ENCODE results near the gene TACC2.
"Not testable (repeated sequence)": the region's sequence is repeated elsewhere in the genome, so short reads cannot be mapped to it uniquely, and the experiment has no call there.

The TACC2 gene

DNA sequence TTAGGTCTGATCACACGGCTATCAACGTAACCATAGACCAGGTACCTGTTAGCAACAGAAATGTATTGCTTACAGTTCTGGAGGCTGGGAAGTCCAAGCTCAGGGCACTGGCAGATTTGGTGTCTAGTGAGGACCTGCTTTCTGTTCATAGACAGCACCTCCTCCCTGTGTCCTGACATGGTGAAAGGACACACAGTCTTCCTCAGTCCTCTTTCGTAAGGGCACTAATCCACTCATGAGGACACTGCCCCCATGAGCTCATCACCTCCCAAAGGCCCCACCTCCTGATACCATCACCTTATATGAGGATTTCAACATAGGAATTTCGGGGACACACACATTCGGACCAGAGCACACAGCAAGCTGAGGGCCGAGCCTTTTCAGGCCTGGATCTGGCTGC is 210.7 kb downstream of the TACC2 start:
- no peak for DNase-seq

DNA sequence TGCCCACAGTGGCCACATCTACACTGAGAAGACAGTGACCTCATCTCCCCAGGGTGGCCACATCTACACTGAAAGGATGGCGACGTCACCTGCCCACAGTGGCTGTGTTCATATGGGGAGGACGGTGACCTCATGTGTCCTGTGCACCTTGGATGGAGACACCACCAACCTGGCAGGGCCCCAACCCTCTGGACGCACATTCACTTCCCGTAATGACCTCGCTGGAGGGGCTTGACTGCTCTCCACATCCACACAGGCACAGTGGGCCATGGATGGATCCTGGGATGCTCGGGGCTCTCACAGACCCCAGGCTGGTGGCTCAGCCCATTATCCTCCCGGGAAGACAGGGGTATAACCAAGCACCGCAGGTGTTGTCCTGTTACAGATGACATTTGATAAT is 212.4 kb downstream of the TACC2 start:
- DNase-seq = no peak

DNA sequence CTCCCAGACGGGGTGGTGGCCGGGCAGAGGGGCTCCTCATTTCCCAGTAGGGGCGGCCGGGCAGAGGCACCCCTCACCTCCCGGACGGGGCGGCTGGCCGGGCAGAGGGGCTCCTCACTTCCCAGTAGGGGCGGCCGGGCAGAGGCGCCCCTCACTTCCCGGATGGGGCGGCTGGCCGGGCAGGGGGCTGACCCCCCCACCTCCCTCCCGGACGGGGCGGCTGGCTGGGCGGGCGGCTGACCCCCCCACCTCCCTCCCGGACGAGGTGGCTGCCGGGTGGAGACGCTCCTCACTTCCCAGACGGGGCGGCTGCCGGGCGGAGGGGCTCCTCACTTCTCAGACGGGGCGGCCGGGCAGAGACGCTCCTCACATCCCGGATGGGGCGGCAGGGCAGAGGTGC is 214.2 kb downstream of the TACC2 start:
- not testable (repeated sequence) for DNase-seq

DNA sequence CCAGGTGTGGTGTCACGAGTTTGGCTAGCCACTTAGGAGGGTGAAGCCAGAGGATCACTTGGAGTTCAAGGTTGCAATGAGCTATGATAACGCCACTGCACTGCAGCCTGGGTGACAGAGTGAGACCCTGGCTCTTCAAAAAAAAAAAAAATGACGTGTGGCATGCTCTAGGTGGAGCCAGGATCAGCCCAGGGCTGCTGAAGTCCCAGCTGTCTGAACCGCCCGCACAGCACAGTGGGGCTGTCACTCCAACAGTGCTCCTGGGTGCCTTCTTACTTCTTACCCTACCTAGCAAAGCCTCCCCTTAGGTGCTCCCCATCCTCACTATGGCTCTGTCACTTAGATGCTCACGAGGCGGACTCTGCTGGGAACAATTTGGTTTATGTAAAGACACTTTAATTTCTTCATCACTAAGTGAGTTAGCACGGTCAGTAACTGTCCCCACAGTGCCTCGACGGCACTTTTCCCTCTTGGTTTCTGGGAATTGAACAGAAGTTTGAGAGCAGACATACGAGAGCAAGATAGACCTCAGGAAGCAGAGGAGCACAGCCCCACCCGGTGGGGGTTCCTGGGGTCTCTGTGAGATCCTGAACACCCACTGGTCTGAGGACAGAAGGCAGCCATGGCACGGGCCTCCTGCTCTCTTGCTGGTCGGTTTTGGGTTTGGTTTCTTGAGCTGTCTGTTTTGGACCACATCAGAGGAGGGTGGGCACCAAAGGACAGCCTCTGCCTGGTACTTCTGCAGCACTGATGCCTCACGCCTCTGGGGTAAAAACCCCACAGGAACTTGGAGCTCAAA is 215.9 kb downstream of the TACC2 start:
- no peak for DNase-seq

DNA sequence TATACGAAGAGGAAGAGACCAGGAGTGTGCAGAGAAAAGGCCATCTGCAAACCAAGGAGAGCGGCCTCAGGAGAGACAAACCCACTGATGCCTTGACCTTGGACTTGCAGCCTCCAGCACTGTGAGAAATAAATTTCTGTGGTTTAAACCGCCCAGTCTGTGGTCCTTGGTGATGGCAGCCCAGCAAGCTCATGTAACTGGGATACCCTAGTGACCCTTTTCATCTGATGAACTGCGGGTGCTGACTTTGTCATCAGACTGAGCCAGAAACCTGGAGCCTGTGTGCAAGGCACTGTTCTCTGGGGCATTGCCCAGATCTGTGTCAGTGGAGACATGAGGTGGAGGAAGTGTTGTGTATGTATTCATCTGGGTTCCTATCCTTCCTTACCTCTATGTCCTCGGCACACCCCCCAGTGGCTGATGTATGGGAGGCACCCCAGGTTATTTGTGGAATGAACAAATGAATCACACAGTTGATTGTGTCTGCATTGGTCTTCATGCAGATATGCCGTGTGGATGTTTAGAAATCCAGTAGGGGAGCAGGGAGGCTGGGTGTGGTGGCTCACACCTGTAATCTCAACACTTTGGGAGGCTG is 217.6 kb downstream of the TACC2 start:
- no peak for DNase-seq

DNA sequence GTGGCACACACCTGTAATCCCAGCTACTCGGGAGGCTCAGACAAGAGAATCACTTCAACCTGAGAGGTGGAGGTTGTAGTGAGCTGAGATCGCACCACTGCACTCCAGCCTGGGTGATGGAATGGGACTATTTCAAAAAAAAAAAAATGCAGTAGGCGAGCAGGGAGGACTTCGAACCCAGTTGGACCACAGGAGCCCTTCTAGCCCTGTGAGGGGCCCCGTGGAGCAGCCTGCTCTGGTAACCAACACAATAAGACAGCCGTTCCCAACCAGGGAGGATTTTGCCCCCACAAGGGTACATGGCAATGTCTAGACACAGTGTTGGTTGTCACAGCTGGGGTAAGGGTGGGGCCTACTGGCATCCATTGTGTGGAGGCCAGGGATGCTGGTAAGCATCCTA is 218.2 kb downstream of the TACC2 start:
- no peak for DNase-seq

DNA sequence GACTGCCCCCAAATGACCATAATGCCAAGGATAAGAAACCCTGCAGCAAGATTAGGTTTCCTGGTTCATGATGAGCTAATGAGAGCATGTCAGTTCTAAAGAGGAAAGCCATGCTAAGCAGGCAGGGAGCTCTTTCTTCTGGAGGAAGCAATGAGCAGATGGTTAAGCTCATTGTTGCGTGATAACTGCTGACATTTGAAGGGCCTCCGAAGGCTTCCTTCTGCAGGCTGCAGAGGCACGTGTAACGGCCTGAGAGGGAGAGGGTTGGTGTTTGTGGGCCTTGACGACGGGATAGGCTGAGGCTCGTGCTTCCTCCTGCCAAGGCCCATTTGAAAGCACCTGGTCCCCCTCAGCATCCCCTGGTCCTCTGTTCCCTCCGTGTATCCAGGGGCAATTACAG is 218.6 kb downstream of the TACC2 start:
- no peak for DNase-seq

DNA sequence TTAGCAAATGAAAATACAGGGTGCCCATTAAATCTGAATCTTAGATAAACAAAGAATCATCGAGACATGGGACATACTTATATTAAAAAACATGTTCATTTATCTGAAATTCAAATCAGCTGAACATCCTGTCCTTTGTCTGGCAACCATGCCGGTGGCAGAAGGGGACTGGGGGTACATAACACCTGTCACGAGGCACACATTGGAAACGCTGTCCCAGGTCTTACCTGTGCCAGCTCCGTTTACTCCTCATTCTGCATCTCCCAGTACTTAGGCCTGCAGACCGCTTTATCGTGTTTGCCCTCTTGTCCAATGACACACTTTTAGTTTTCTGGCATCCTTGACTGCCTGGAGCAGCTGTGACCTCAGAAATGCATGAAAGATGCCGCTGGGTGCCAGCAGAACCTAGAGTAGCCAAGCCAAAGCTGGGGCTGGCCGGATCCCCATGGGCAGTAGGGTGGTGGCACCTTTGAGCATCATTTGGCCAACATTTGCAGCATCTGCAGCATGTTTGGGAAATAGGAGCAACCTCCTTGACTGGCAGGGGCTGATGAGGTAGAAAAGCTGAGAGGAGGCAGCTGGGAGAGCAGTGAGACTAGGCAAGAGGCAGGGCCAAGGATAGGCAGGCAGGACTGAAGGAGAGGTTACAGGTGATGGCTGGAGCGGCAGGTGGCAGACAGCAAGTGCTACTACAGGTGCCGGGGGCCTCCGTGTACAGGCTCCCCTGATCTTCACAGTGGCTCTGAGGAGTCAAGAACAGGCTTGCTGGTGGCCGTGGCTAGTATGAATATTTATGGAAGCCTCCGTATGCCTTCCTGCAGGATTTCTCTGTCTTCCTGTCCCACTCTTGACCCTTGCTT is 219.8 kb downstream of the TACC2 start:
- DNase-seq = no peak

DNA sequence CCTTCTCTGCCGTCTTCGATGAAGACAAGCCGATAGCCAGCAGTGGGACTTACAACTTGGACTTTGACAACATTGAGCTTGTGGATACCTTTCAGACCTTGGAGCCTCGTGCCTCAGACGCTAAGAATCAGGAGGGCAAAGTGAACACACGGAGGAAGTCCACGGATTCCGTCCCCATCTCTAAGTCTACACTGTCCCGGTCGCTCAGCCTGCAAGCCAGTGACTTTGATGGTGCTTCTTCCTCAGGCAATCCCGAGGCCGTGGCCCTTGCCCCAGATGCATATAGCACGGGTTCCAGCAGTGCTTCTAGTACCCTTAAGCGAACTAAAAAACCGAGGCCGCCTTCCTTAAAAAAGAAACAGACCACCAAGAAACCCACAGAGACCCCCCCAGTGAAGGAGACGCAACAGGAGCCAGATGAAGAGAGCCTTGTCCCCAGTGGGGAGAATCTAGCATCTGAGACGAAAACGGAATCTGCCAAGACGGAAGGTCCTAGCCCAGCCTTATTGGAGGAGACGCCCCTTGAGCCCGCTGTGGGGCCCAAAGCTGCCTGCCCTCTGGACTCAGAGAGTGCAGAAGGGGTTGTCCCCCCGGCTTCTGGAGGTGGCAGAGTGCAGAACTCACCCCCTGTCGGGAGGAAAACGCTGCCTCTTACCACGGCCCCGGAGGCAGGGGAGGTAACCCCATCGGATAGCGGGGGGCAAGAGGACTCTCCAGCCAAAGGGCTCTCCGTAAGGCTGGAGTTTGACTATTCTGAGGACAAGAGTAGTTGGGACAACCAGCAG is 221.7 kb downstream of the TACC2 start:
- DNase-seq = no peak

DNA sequence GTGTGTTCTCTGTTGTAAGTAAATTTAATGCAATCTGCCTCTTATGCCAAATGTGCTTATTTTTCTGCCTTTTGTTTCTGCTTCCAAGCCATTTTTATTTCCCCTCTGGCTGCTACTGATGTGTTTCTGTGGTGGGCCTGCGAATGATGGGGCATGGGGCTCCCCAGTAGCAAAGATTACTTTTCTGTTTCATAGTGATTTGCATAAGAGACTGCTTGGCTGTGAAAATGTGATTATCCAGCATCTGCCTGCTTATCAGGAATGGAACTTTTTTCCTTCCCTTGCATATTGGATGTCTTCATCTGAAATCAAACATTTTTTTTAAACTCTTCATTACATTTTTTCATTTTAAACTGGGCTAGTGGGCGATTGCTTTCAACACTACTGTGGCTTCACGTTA is 224.4 kb downstream of the TACC2 start:
- DNase-seq = no peak

DNA sequence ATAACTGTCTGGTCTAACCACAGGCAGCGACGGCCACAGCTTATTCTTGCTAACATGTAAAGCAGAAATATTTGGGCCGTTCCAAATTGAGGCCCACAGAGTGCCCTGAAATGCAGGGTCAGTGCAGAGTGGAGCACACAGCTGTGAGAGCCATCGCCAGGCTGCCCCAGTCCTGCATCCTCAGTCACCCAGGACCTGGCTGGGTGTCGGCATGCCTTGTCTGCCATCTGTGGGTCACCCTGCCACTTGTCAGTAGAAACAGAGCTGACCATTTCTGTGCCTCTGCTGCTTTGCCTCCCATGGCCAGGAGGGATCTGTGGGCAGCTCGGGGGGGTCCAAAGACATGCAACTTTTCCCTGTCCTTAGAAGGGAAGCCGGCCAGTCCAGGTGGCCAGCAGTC is 224.8 kb downstream of the TACC2 start:
- DNase-seq = no peak

DNA sequence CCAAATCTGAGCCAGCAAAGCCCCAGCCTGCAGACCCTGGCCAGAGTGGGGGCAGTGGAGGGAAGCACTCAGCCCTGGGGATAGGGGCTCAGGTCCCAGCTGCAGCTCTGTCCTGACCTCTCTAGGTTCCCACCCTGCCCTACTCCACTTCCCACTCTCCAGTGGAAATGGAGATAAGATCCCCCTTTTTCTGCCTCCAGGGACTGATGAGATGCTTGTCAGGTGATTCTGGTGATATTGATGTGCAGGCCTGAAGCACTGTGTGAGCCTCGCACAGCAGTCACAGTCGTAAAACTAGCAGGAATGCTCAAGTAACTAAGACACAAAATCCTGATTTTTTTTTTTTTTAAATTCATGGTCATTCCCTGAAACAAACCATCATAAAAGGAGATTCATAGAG is 227.1 kb downstream of the TACC2 start:
- no peak for DNase-seq

DNA sequence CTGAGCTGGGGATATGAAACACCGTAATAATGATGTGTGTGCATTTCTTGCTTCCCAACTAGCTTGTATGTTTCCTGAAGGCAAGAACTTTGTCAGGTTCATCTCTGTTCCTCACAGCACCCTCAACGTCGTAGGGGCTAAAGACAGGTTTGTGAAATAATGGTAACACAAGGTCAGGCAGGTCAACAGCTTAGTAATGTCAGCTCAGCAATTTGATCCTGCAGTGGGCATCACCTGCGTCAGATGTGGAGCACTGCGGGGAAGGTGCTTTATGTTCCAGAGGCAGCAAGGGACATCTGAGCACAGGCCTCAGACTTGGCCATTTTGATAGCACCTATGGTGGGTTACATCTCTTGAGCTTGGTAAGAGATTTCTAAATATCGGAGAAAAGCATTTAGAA is 230.4 kb downstream of the TACC2 start:
- DNase-seq = no peak

DNA sequence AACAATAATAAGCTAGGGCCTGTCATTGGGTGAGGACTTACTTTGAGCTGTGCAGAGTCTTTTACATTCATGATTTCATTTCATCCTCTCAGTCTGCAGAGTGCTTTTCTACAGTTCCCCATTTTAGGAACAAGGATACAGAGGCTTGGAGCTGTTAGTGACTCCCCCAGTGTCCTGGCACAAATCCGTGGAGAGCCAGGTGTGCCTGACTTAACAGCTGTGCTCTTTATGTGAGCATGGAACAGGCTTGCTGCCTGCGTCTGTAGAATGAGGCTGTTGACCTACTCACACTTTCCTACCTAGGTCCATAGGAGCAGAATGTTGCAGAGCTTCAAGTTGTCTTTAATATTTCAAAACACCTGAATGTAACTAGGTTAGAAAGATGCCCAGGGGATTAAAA is 231.8 kb downstream of the TACC2 start:
- no peak for DNase-seq

DNA sequence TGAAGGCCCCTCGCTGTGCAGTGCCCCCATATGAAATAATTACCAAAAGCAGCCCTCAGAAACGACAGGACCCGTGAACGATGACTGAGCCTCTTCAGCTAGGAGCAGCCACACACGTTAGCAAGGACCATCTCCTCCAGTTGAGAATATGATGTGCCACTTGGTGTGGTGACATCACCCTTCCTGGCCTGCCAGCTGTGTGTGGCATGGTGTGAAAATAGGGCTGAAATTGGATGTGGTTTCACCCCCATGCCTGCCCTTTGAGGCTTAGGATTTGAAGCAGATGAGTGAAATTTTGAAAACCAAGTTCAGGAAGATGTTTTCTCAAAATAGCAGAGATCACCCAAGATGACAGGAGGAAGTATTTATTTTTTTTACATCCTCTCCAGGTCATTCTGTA is 233.0 kb downstream of the TACC2 start:
- DNase-seq = no peak

DNA sequence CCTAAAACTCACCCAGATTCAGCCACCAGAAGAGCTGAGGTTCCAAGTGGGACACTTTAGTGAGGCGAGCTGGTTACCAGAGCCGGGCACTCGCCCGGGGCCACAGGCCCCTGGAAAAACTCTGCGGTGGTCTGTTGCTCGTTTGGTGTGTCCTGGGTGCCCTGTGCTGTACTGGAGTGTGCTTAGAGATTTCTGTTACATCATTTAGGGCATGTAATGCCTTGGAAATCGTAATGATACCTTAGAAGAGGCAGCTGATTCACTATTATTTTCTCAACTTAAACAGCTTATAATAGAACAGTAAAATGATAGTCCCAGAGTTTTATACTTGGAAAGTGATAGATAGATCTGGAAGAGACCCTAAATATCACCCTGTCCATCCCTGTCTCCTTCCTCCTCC is 233.7 kb downstream of the TACC2 start:
- no peak for DNase-seq

DNA sequence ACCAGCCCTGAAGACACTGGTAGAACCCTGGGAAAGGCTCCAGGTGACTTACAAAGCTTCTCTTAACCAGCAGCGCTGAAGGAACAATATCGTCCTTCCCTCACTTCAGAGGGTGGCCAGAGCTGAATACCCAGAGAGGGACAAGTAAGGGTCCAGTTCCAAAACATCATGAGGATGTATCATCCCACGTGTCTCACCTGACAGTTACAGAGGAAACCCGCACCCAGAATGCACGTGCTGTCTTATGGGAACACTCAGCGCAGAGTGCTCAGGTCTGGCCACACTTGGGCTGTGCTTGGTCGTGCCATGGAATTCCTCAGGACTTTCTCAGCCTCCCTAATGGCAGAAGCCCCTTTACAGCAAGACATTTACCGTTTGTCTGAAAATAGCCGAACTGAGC is 235.2 kb downstream of the TACC2 start:
- DNase-seq = no peak

DNA sequence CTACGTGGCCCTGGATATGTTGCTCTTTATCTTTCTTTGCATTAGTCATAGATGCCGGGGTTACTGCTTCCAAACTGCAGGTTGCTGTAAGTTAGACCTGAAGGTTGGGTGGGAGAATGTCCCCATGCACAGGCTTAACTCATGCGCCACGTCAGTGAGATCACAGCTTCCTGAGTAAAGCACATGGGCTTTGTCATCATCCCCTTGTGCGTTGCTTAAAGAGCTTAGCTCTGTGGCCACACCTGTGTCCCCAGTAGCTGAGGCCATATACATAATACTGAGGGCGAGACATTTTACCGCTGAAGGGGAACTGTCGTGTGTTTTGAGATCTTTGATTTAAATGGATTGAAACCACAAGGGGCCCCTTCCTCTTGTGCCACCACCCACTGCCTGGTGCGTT is 236.4 kb downstream of the TACC2 start:
- no peak for DNase-seq

DNA sequence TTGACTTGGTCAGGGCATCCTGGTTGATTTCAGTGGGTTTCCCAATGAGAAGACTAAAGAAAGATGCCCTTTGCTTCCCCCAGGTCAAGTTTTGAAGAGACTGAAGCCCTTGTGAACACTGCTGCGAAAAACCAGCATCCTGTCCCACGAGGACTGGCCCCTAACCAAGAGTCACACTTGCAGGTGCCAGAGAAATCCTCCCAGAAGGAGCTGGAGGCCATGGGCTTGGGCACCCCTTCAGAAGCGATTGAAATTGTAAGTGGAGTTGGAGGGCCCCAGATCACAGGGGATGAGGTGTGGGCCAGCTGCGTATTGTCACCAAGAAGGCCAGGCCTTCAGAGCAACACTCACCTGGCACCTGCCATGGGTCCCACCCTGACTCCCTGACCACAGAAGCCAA is 238.8 kb downstream of the TACC2 start:
- DNase-seq = no peak

DNA sequence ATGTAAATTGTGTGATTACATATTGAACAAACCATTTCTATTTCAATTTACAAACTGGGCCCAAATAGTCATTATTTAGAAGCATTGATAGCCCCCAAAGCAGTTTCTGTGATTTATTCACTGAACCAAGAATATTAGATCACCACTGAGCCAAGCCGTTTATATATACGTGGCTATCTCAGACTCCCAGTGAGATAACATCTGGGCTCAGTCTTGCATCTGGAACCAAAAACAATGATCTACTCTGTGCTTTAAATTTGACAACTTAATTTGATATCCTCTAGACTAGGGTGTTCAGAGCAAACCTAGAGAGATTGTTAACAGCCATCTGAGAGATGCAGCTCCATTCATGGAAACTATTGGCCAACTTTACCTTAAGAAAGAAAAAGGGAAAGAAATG is 240.7 kb downstream of the TACC2 start:
- no peak for DNase-seq

DNA sequence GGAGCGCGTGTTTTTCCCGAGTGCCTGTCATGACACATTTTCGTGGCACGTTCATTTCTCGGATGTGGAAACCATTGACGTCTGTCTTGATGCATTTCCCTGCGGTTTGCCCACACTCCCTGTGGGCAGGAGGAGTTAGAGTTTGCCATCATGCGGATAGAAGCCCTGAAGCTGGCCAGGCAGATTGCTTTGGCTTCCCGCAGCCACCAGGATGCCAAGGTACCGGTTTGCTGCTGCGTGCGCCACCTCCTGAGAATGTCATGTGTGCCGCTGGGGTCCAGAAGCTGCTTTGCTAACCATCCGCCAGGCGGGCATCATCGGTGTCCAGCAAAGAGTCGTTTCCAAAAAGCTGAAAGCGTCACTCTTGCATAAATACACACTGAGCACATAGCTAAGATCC is 241.3 kb downstream of the TACC2 start:
- DNase-seq = no peak

DNA sequence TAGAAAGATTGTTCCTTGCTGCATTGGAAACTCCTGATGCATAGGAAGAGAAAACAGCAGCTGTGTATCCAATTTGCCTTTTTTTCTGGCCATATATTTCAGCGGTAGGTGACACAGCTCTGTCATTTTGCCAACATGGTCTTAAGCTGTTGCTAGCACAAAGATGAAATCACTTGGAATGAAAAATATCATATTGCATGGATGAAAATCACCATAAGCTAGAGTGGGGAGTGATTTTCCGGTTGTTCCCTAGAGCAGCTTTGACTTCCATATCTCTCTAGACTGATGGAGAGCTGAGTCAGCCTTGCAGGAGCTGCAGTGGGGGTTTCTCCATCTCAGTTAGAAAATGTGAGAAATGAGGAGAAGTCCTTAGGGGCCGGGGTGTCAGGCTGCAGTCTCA is 243.8 kb downstream of the TACC2 start:
- DNase-seq = no peak

DNA sequence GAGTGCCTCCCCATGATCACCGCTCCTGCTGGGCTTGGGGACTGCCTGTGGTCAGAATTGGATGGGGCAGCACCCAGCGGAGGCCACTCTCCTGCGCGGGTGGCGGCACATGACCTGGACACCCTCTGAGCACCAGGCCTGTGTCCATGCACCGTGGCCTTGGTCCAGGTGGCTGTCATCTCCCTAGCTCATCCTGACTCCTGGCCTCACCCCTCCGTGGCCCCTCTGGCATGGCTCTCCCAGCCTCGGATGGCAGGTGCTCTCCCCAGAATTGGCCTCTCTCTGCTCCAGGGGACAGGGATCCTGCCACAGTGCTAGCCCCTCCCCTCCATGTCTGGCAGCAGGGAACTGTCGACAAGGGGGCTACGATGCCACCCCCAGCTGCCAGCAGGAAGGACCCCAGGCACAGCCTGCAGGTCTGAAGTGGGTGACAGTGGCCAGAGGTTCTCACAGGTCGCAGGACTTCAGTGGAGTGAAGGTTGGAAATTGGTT is 244.9 kb downstream of the TACC2 start:
- no peak for DNase-seq

Data from NCI-H2107 (cell line).